WTC11 (cell line): ENCODE results near the gene TSPAN9. TPM values are rescaled to one million over a fixed set of nuclear protein-coding genes. Genes with fewer than 3 reads are reported as not detected.

Experiments
- ATAC-seq: fragments of 200-7000 bp; cut with Tn5 transposase; 2 replicates; pipeline ENCODE4 v1.10.0; 2021; ENCODE audit warnings: mild to moderate bottlenecking, moderate library complexity
- CTCF ChIA-PET: fragments of 300-600 bp; sonication (Branson Sonifier 250); formaldehyde crosslinking; loops from one replicate; lab custom pipeline; 2021; ENCODE audit warnings: antibody characterized with exemption; lab: Charles Lee
- POLR2A ChIA-PET: fragments of 350-600 bp; sonication (Branson Sonifier 250); formaldehyde crosslinking; loops from one replicate; lab custom pipeline; 2021; ENCODE audit warnings: antibody characterized with exemption; lab: Charles Lee
- DNase-seq: peaks from one replicate; pipeline ENCODE4 v3.0.0; 2021; ENCODE audit warnings: low spot score
- H3K27ac Mint-ChIP-seq: 2 replicates; pipeline ENCODE4 v1.8.0; 2021; ENCODE audit warnings: mixed read lengths
- H3K27me3 Mint-ChIP-seq: 2 replicates; pipeline ENCODE4 v1.8.0; 2021; ENCODE audit warnings: low read depth, mild to moderate bottlenecking, moderate library complexity, mixed read lengths
- H3K36me3 Mint-ChIP-seq: 2 replicates; pipeline ENCODE4 v1.8.0; 2021; ENCODE audit warnings: mixed read lengths
- H3K4me1 Mint-ChIP-seq: 2 replicates; pipeline ENCODE4 v1.8.0; 2022; ENCODE audit warnings: mixed read lengths
- H3K4me3 Mint-ChIP-seq: 2 replicates; pipeline ENCODE4 v1.8.0; 2021; ENCODE audit warnings: mild to moderate bottlenecking, moderate library complexity, mixed read lengths
- H3K9me3 Mint-ChIP-seq: 2 replicates; pipeline ENCODE4 v1.8.0; 2021; ENCODE audit warnings: mixed read lengths
- AFF4 ChIP-seq: sonication (generic); formaldehyde crosslinking; IDR thresholded peaks from 2 replicates; pipeline ENCODE4 v1.8.1; 2023; ENCODE audit warnings: mild to moderate bottlenecking, missing genetic modification reagents, borderline replicate concordance
- ATF6 ChIP-seq: sonication (generic); formaldehyde crosslinking; IDR thresholded peaks from 2 replicates; pipeline ENCODE4 v1.8.1; 2023; ENCODE audit warnings: mild to moderate bottlenecking, missing genetic modification reagents
- EMX1 ChIP-seq: fragments of 250-450 bp; sonication (Bioruptor Pico); IDR thresholded peaks from 2 replicates; pipeline ENCODE4 v1.8.0; 2021; ENCODE audit warnings: mild to moderate bottlenecking
- ERG ChIP-seq: fragments of 250-450 bp; sonication (Bioruptor Pico); IDR thresholded peaks from 2 replicates; pipeline ENCODE4 v1.8.0; 2021; ENCODE audit warnings: mild to moderate bottlenecking
- FOXJ3 ChIP-seq: sonication (generic); formaldehyde crosslinking; IDR thresholded peaks from 2 replicates; pipeline ENCODE4 v1.9.0; 2021; ENCODE audit warnings: missing genetic modification reagents, mild to moderate bottlenecking, borderline replicate concordance
- GABPB1 ChIP-seq: sonication (generic); formaldehyde crosslinking; IDR thresholded peaks from 2 replicates; pipeline ENCODE4 v1.8.1; 2023; ENCODE audit warnings: mild to moderate bottlenecking, missing genetic modification reagents
- HMGA2 ChIP-seq: fragments of 250-450 bp; sonication (Bioruptor Pico); IDR thresholded peaks from 2 replicates; pipeline ENCODE4 v1.4.0; 2021; ENCODE audit warnings: mild to moderate bottlenecking, moderate library complexity
- IRF2 ChIP-seq: sonication (generic); formaldehyde crosslinking; IDR thresholded peaks from 2 replicates; pipeline ENCODE4 v1.8.0; 2022; ENCODE audit warnings: low read depth, missing genetic modification reagents, borderline replicate concordance
- MAX ChIP-seq: sonication (generic); formaldehyde crosslinking; IDR thresholded peaks from 2 replicates; pipeline ENCODE4 v1.8.0; 2022; ENCODE audit warnings: mild to moderate bottlenecking, missing genetic modification reagents
- RELA ChIP-seq: sonication (generic); formaldehyde crosslinking; IDR thresholded peaks from 2 replicates; pipeline ENCODE4 v1.8.1; 2022; ENCODE audit warnings: missing genetic modification reagents, mild to moderate bottlenecking, borderline replicate concordance
- SMAD3 ChIP-seq: sonication (generic); formaldehyde crosslinking; IDR thresholded peaks from 2 replicates; pipeline ENCODE4 v1.8.0; 2022; ENCODE audit warnings: missing genetic modification reagents, mild to moderate bottlenecking, borderline replicate concordance
- SMAD4 ChIP-seq: sonication (generic); formaldehyde crosslinking; IDR thresholded peaks from 2 replicates; pipeline ENCODE4 v1.8.0; 2022; ENCODE audit warnings: mild to moderate bottlenecking, missing genetic modification reagents
- STAT6 ChIP-seq: sonication (generic); formaldehyde crosslinking; conservative IDR thresholded peaks from 2 replicates; pipeline ENCODE4 v1.8.1; 2023; ENCODE audit warnings: mild to moderate bottlenecking, low read depth, missing genetic modification reagents, moderate library complexity
- TEAD1 ChIP-seq: sonication (generic); formaldehyde crosslinking; IDR thresholded peaks from 2 replicates; pipeline ENCODE4 v1.8.0; 2022; ENCODE audit warnings: mild to moderate bottlenecking, missing genetic modification reagents
- USF1 ChIP-seq: sonication (generic); formaldehyde crosslinking; IDR thresholded peaks from 2 replicates; pipeline ENCODE4 v1.8.0; 2022; ENCODE audit warnings: mild to moderate bottlenecking, missing genetic modification reagents
- USF2 ChIP-seq: sonication (generic); formaldehyde crosslinking; IDR thresholded peaks from 2 replicates; pipeline ENCODE4 v1.8.1; 2023; ENCODE audit warnings: mild to moderate bottlenecking, missing genetic modification reagents, moderate library complexity
- ZBTB21 ChIP-seq: sonication (generic); formaldehyde crosslinking; IDR thresholded peaks from 2 replicates; pipeline ENCODE4 v1.8.1; 2023; ENCODE audit warnings: mild to moderate bottlenecking, missing genetic modification reagents, borderline replicate concordance
- ZNF317 ChIP-seq: sonication (generic); formaldehyde crosslinking; IDR thresholded peaks from 2 replicates; pipeline ENCODE4 v1.8.1; 2023; ENCODE audit warnings: low read depth, mild to moderate bottlenecking, moderate library complexity, missing genetic modification reagents, borderline replicate concordance
- total RNA-seq: library from RNA; stranded (reverse); gene quantifications from 3 replicates; pipeline ENCODE4 v1.2.3, GENCODE V29; 2021

Gene TSPAN9
- total RNA-seq, 1 experiment from 2014 or later = 27.6 TPM

GRCh38 chr12:3134126-3134525 lies 56.9 kb downstream of the TSPAN9 start:
- Mint-ChIP-seq H3K9me3 (peaks cover 3% of the 10 kb centered on the region), H3K4me1 (peaks cover 58% of the 10 kb centered on the region), H3K27ac (peak overlapping the region; percentile 25; the same call in 1 of the 2 replicates), H3K4me3 (no peak overlapping the region), H3K27me3 (no peaks in the 10 kb centered on the region), H3K36me3 (0 out of 2 replicates have a peak, but pooled peaks cover 2% of the 10 kb centered on the region)
- no peak for DNase-seq
- no peak for ATAC-seq
- TF ChIP-seq ZNF317 (CRISPR knock-in tag) (no peak), GABPB1 (CRISPR knock-in tag) (no peak), USF2 (CRISPR knock-in tag) (no peak), FOXJ3 (CRISPR knock-in tag) (no peak), EMX1 (CRISPR knock-in tag) (no peak), TEAD1 (CRISPR knock-in tag) (no peak), SMAD4 (CRISPR knock-in tag) (no peak), RELA (CRISPR knock-in tag) (no peak), STAT6 (CRISPR knock-in tag) (no peak), IRF2 (CRISPR knock-in tag) (no peak), SMAD3 (no peak), ERG (CRISPR knock-in tag) (no peak), ZBTB21 (no peak), USF1 (CRISPR knock-in tag) (no peak)
- ChIA-PET POLR2A (no interaction called here), CTCF (interaction anchor here (1.3 to 13.3 kb wide), 10 partner anchors 35 to 289 kb away, joined by 4 to 236 read pairs (median 14); no protein-coding TSS in a partner anchor)

GRCh38 chr12:3134526-3135135 lies 57.5 kb downstream of the TSPAN9 start:
- Mint-ChIP-seq H3K36me3 (no peaks in the 10 kb centered on the region), H3K27ac (0 out of 2 replicates have a peak overlapping the region, but pooled peaks have one; percentile 25), H3K4me3 (no peak overlapping the region), H3K27me3 (no peaks in the 10 kb centered on the region)
- CTCF ChIA-PET = interaction anchor here (0.5 to 13.3 kb wide), 42 partner anchors 9 to 618 kb away, joined by 3 to 236 read pairs (median 5); partner anchors contain the start of gene CRACR2A
- no peak for TF ChIP-seq AFF4 (CRISPR knock-in tag)
- TF ChIP-seq ATF6 (CRISPR knock-in tag) = no peak
- no peak for TF ChIP-seq HMGA2
- no peak for TF ChIP-seq MAX (CRISPR knock-in tag)
- no peak for TF ChIP-seq STAT6 (CRISPR knock-in tag)
- TF ChIP-seq, all 79 proteins: peak for 0
- DNase-seq = no peak
- POLR2A ChIA-PET = interaction anchor here (0.8 kb wide), 1 partner anchor 73 kb away, joined by 3 read pairs; no protein-coding TSS in a partner anchor
- H3K4me1 Mint-ChIP-seq = peaks cover 62% of the 10 kb centered on the region
- ATAC-seq = no peak
- no peaks in the 10 kb centered on the region for H3K9me3 Mint-ChIP-seq
